ENCODE data around the gene FRMPD4. TPM values are rescaled to one million over a fixed set of nuclear protein-coding genes. Genes with fewer than 3 reads are reported as not detected.

Gene FRMPD4
- total and polyA plus RNA-seq, 2 experiments from 2014 or later = 0.60 to 1.5 TPM

GRCh38 chrX:12349201-12349600, 210.9 kb downstream of the FRMPD4 start:
- Histone ChIP-seq H3K36me3 (no peaks in the 10 kb centered on the region), H3K4me3 (no peak overlapping the region), H3K4me1 (ENCODE audit: low read depth) (no peaks in the 10 kb centered on the region), H3K27me3 (no peaks in the 10 kb centered on the region), H3K9me3 (ENCODE audit: low read depth) (no peaks in the 10 kb centered on the region), H3K27ac (no peak overlapping the region)
- no peak for TF ChIP-seq CTCF (IDR thresholded peaks at IDR 0.05; ENCODE audit: low read depth, low read length)
- DNase-seq (ENCODE audit: low read depth in 1 of 2, low spot score in 1 of 2) = no peak

GRCh38 chrX:12352922-12353321, 214.6 kb downstream of the FRMPD4 start:
- TF ChIP-seq CTCF (IDR thresholded peaks at IDR 0.05; ENCODE audit: low read depth, low read length) = no peak
- DNase-seq (ENCODE audit: low read depth in 1 of 2, low spot score in 1 of 2) = peak in 1 of 2 donors; percentile 10
- Histone ChIP-seq H3K27ac (no peak overlapping the region), H3K4me3 (no peak overlapping the region), H3K4me1 (ENCODE audit: low read depth) (no peaks in the 10 kb centered on the region), H3K9me3 (ENCODE audit: low read depth) (no peaks in the 10 kb centered on the region), H3K27me3 (no peaks in the 10 kb centered on the region), H3K36me3 (no peaks in the 10 kb centered on the region)

- H3K4me3 ChIP-seq = no peak overlapping the region
- DNase-seq (ENCODE audit: low read depth in 1 of 2, low spot score in 1 of 2) = peak in 1 of 2 donors; percentile 44
- no peaks in the 10 kb centered on the region for H3K4me1 ChIP-seq (ENCODE audit: low read depth)
- no peak for TF ChIP-seq CTCF (IDR thresholded peaks at IDR 0.05; ENCODE audit: low read depth, low read length)
- no peak overlapping the region for H3K27ac ChIP-seq
- no peaks in the 10 kb centered on the region for H3K36me3 ChIP-seq
- no peaks in the 10 kb centered on the region for H3K27me3 ChIP-seq
- H3K9me3 ChIP-seq (ENCODE audit: low read depth) = no peaks in the 10 kb centered on the region
These were observed 222.1 kb downstream of the FRMPD4 start for GRCh38 chrX:12360383-12360782.

GRCh38 chrX:12360986-12361598, 222.8 kb downstream of the FRMPD4 start:
- Histone ChIP-seq H3K27me3 (no peaks in the 10 kb centered on the region), H3K9me3 (ENCODE audit: low read depth) (no peaks in the 10 kb centered on the region)

GRCh38 chrX:12363216-12363615, 224.9 kb downstream of the FRMPD4 start:
- Histone ChIP-seq H3K9me3 (ENCODE audit: low read depth) (no peaks in the 10 kb centered on the region), H3K4me1 (ENCODE audit: low read depth) (no peaks in the 10 kb centered on the region), H3K36me3 (no peaks in the 10 kb centered on the region), H3K27ac (no peak overlapping the region), H3K27me3 (no peaks in the 10 kb centered on the region), H3K4me3 (no peak overlapping the region)
- TF ChIP-seq CTCF (IDR thresholded peaks at IDR 0.05; ENCODE audit: low read depth, low read length) = no peak
- no peak for DNase-seq (ENCODE audit: low read depth in 1 of 2, low spot score in 1 of 2)

More at GRCh38 chrX:12360986-12361598, 222.8 kb downstream of the FRMPD4 start:
- no peaks in the 10 kb centered on the region for H3K36me3 ChIP-seq
- no peaks in the 10 kb centered on the region for H3K4me1 ChIP-seq (ENCODE audit: low read depth)
- no peak for TF ChIP-seq CTCF (IDR thresholded peaks at IDR 0.05; ENCODE audit: low read depth, low read length)
- H3K27ac ChIP-seq = no peak overlapping the region
- no peak overlapping the region for H3K4me3 ChIP-seq
- DNase-seq (ENCODE audit: low read depth in 1 of 2, low spot score in 1 of 2) = peak in 1 of 2 donors; percentile 14

All from cardiac muscle cell (in vitro differentiated cells and primary cell).